Measurements from ENCODE around the gene RFXAP.
A peak's percentile ranks its signal among the peaks of the same experiment; 100 is the strongest.
"Not testable (repeated sequence)": the region's sequence is repeated elsewhere in the genome, so short reads cannot be mapped to it uniquely, and the experiment has no call there.

RFXAP gene

GRCh38 chr13:36818804-36819738 lies at the start of gene RFXAP:
TSS of gene RFXAP (plus strand) at chr13:36819222. CDS start at chr13:36819358, 136 bp downstream.
- peak; percentile 81 for DNase-seq (ENCODE audit: low read depth)

- no peak for DNase-seq (ENCODE audit: low read depth)
Measured at GRCh38 chr13:36769545-36769944, 49.5 kb upstream of the RFXAP start.

- DNase-seq (ENCODE audit: low read depth), result no peak
Measured at GRCh38 chr13:36770741-36771140, 48.3 kb upstream of the RFXAP start.

GRCh38 chr13:36772853-36773252 lies 46.2 kb upstream of the RFXAP start:
- no peak for DNase-seq (ENCODE audit: low read depth)

GRCh38 chr13:36774931-36775330 lies 44.1 kb upstream of the RFXAP start:
- no peak for DNase-seq (ENCODE audit: low read depth)

GRCh38 chr13:36776175-36776574 lies 42.8 kb upstream of the RFXAP start:
- DNase-seq (ENCODE audit: low read depth), result no peak

GRCh38 chr13:36778083-36778671 lies 40.8 kb upstream of the RFXAP start:
- no peak for DNase-seq (ENCODE audit: low read depth)

- no peak for DNase-seq (ENCODE audit: low read depth)
Measured at GRCh38 chr13:36783890-36784289, 35.1 kb upstream of the RFXAP start.

GRCh38 chr13:36786175-36786574 lies 32.8 kb upstream of the RFXAP start:
- DNase-seq (ENCODE audit: low read depth), result not testable (repeated sequence)

- DNase-seq (ENCODE audit: low read depth), result no peak
Measured at GRCh38 chr13:36787181-36787580, 31.8 kb upstream of the RFXAP start.

GRCh38 chr13:36788276-36788675 lies 30.7 kb upstream of the RFXAP start:
- peak; percentile 10 for DNase-seq (ENCODE audit: low read depth)

GRCh38 chr13:36789061-36789460 lies 30.0 kb upstream of the RFXAP start:
- DNase-seq (ENCODE audit: low read depth), result no peak

GRCh38 chr13:36789730-36790129 lies 29.3 kb upstream of the RFXAP start:
- no peak for DNase-seq (ENCODE audit: low read depth)

- DNase-seq (ENCODE audit: low read depth), result no peak
Measured at GRCh38 chr13:36794706-36795105, 24.3 kb upstream of the RFXAP start.

GRCh38 chr13:36795463-36795862 lies 23.6 kb upstream of the RFXAP start:
- DNase-seq (ENCODE audit: low read depth), result no peak

GRCh38 chr13:36796052-36796451 lies 23.0 kb upstream of the RFXAP start:
- DNase-seq (ENCODE audit: low read depth), result no peak

- DNase-seq (ENCODE audit: low read depth), result no peak
Measured at GRCh38 chr13:36801035-36801434, 18.0 kb upstream of the RFXAP start.

GRCh38 chr13:36804588-36804987 lies 14.4 kb upstream of the RFXAP start:
- no peak for DNase-seq (ENCODE audit: low read depth)

GRCh38 chr13:36806102-36806501 lies 12.9 kb upstream of the RFXAP start:
- DNase-seq (ENCODE audit: low read depth), result no peak

- no peak for DNase-seq (ENCODE audit: low read depth)
Measured at GRCh38 chr13:36807616-36808015, 11.4 kb upstream of the RFXAP start.

- no peak for DNase-seq (ENCODE audit: low read depth)
Measured at GRCh38 chr13:36813225-36813624, 5.8 kb upstream of the RFXAP start.

GRCh38 chr13:36814465-36814864 lies 4.6 kb upstream of the RFXAP start:
- no peak for DNase-seq (ENCODE audit: low read depth)

GRCh38 chr13:36815062-36815461 lies 4.0 kb upstream of the RFXAP start:
- no peak for DNase-seq (ENCODE audit: low read depth)
